Measurements from ENCODE around the gene NEDD9.

DNA sequence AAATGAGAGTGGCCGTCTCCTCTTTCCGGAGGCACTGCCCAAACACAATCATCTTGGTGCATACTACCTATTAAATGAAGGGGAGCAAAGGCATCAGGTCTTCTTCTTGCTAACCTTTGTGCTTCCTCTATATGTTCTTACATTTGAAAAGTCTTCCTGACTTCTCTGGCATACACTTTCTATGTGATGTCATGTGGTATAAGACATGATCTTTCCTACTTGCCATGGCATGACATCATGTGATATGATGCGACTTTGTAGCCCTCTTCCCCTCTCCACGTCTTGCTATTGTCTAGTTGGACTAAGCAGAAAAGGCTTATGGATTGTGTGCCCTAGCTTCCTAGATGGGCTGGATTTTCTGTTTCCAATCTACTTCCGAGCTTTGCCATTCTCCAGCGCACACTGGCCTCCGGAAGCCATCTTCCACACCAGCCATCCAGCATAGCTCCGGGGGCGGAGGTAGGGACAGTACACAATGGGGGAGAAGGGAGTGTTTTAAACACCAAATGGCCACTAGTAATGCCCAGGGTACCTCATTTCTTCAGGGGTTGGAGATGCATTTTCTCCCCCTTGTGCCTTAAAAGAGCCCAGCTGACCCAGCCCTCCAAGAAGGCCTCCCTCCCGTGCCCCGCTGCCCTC, 8.8 kb upstream of the NEDD9 start:
- TF ChIP-seq, protein P1, sequence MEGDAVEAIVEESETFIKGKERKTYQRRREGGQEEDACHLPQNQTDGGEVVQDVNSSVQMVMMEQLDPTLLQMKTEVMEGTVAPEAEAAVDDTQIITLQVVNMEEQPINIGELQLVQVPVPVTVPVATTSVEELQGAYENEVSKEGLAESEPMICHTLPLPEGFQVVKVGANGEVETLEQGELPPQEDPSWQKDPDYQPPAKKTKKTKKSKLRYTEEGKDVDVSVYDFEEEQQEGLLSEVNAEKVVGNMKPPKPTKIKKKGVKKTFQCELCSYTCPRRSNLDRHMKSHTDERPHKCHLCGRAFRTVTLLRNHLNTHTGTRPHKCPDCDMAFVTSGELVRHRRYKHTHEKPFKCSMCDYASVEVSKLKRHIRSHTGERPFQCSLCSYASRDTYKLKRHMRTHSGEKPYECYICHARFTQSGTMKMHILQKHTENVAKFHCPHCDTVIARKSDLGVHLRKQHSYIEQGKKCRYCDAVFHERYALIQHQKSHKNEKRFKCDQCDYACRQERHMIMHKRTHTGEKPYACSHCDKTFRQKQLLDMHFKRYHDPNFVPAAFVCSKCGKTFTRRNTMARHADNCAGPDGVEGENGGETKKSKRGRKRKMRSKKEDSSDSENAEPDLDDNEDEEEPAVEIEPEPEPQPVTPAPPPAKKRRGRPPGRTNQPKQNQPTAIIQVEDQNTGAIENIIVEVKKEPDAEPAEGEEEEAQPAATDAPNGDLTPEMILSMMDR (IDR thresholded peaks at IDR 0.05; ENCODE audit: low read depth, low read length, poor library complexity, severe bottlenecking): no peak
- TF ChIP-seq EZH2phosphoT487 (IDR thresholded peaks at IDR 0.05; ENCODE audit: borderline replicate concordance, low read length): no peak
